Heart left ventricle (tissue), 16 donors: ENCODE measurements around the gene TMEM250. TPM values are rescaled to one million over a fixed set of nuclear protein-coding genes. Genes with fewer than 3 reads are reported as not detected.

Experiments used
- ATAC-seq, 4 donors: fragments of 200-7000 bp; cut with Tn5 transposase; one replicate each; pipeline ENCODE4 v1.9.1; 2020 to 2022; ENCODE audit warnings: moderate library complexity in 4 of 4, mild to moderate bottlenecking in 3 of 4, moderate number of reproducible peaks in 1 of 4
- DNase-seq, 5 donors: peaks; one replicate each; pipeline ENCODE4 v3.0.0-alpha.2; 2020
- H3K27ac ChIP-seq, 12 donors: fragments of 200-600 bp; sonication (generic) in 4 of 12; one replicate each; pipeline versions ENCODE4 v1.5.0 to v1.8.0; 2016 to 2022; ENCODE audit warnings: mild to moderate bottlenecking in 2 of 12
- H3K27me3 ChIP-seq, 9 donors: fragments of 200-600 bp; sonication (generic) in 2 of 9; one replicate each; pipeline versions ENCODE4 v1.5.1 to v1.8.0; 2016 to 2022; ENCODE audit warnings: mild to moderate bottlenecking in 3 of 9
- H3K36me3 ChIP-seq, 9 donors: fragments of 200-600 bp; sonication (generic) in 2 of 9; one replicate each; pipeline versions ENCODE4 v1.5.0 to v1.8.0; 2018 to 2022; ENCODE audit warnings: mild to moderate bottlenecking in 2 of 9
- H3K4me1 ChIP-seq, 12 donors: fragments of 200-600 bp; sonication (generic) in 4 of 12; one replicate each; pipeline versions ENCODE4 v1.5.0 to v1.8.0; 2016 to 2022; ENCODE audit warnings: mild to moderate bottlenecking in 3 of 12
- H3K4me3 ChIP-seq, 12 donors: fragments of 200-600 bp; sonication (generic) in 4 of 12; one replicate each; pipeline versions ENCODE4 v1.5.0 to v1.8.0; 2017 to 2022; ENCODE audit warnings: mild to moderate bottlenecking in 9 of 12, moderate library complexity in 4 of 12
- H3K9me3 ChIP-seq, 12 donors: fragments of 200-600 bp; sonication (generic) in 4 of 12; one replicate each; pipeline versions ENCODE4 v1.5.0 to v1.8.0; 2016 to 2022; ENCODE audit warnings: mild to moderate bottlenecking in 1 of 12
- CTCF ChIP-seq, 12 donors: fragments of 200-600 bp; sonication (generic) in 4 of 12; IDR thresholded peaks; one replicate each; pipeline versions ENCODE4 v1.5.0 to v1.8.0; 2018 to 2022; ENCODE audit warnings: antibody characterized with exemption in 12 of 12, mild to moderate bottlenecking in 5 of 12
- POLR2A ChIP-seq, 2 donors: fragments of 450-650 bp; IDR thresholded peaks; one replicate each; pipeline ENCODE4 v1.6.1; 2017; ENCODE audit warnings: antibody characterized with exemption in 2 of 2, mild to moderate bottlenecking in 2 of 2, moderate library complexity in 2 of 2
- WGBS, 4 donors: extraction: QIAGEN DNeasy Blood & Tissue Kit in 2 of 4; methylation state at CpG; one replicate each; pipeline versions ENCODE4 v1.1.5 to v1.1.7; 2013 to 2018; 5-methylcytosine and 5-hydroxymethylcytosine counted together
- intact Hi-C, 10 donors: fragments of 100-400 bp; cut with DNase I; formaldehyde crosslinking; loops; one replicate each; pipeline versions ENCODE4 v1.11.1 to v1.14.2; 2022
- polyA plus RNA-seq, 2 donors: library from polyadenylated mRNA; stranded (reverse); fragments of 200-250 nt; gene quantifications; one replicate each; pipeline ENCODE4 v1.2.3, GENCODE V29; 2013
- total RNA-seq, 9 donors: library from RNA; depleted of rRNA in 2 of 9; stranded (reverse); fragments of >200 nt in 2 of 9; fragmentation: NEBNext Ultra II Directional in 3 of 9; extraction: Animal tissue kit (Norgen Biotek cat#: 25700) in 3 of 9; gene quantifications; one replicate each; pipeline versions ENCODE4 v1.1.0 to v1.2.4, GENCODE V29; 2016 to 2023
- donor health status: ischemic (EF 13 %, LVEDD 7.1; RV severe dilation, severe dysfunction).
- donor health status: healthy with polysubstance abuse.
- donor health status: DM: no; HTN: yes; CAD: no.
- donor health status: DM: no; HTN: no; CAD: no.
- donor health status: ischemic (EF 25% LVEDD 6.9; RV normal size, moderate dysfunction).
- donor health status: ischemic (EF 25% LVEDD 5.7; RV mildly dilated, moderate dysfunction).
- donor health status: healthy.
- donor health status: DM: yes; HTN: yes; CAD: no.
- donor health status: ischemic (EF 35%, LVEDD 5.7; RV mildly dilated, moderate dysfunction).
- donor health status: nonischemic (EF 11% LVEDD 7.7; RV severe dilation, severe dysfunction).
- donor health status: DM: yes; HTN: yes; CAD: no.
- donor health status: PGD.
- donor health status: ischemic (EF 29% LVEDD 5.4; RV normal size, mild dysfunction).
- donor health status: nonischemic (EF 23%, LVEDD 6.1; RV moderate dilation, normal function).

The TMEM250 gene
- total and polyA plus RNA-seq, 11 donors, result 11.6 to 37.0 (median 19.9) TPM

- Histone ChIP-seq H3K4me1 (peaks cover 7 to 47% (median 10%) of the 10 kb centered on the region in 12 donors), H3K4me3 (no peak overlapping the region), H3K9me3 (no peaks in the 10 kb centered on the region), H3K27me3 (no peaks in the 10 kb centered on the region), H3K36me3 (peaks cover 0 to 13% (median 4%) of the 10 kb centered on the region in 9 donors), H3K27ac (peak overlapping the region in 1 of 12 donors; percentile 7)
- DNase-seq (peak in 2 of 5 donors; percentile 6 to 45), ATAC-seq (no peak)
- intact Hi-C loops, result no loop called here
- TF ChIP-seq CTCF (IDR thresholded peaks at IDR 0.05) (no peak), POLR2A (IDR thresholded peaks at IDR 0.05) (no peak)
- WGBS, 4 donors, result 90 to 93% (median 91%) methylated on average over 23 to 28 of the region's 28 CpGs
Measured at GRCh38 chr9:136074706-136075105, 44.0 kb downstream of the TMEM250 start.

Other genes with a start within 250 kb of the TMEM250 start
- gene CAMSAP1, start 211.3 kb downstream of the TMEM250 start, total RNA-seq, result 10 to 100 TPM; 15.6 to 38.3 (median 22.5) TPM
- 10 to 100 TPM; 10.9 to 19.0 TPM for gene CAMSAP1, start 211.3 kb downstream of the TMEM250 start, polyA plus RNA-seq
- 100 to 1,000 TPM in 4 of 9 donors, 10 to 100 TPM in 5; 71.1 to 115 (median 87.6) TPM for gene UBAC1, start 157.5 kb downstream of the TMEM250 start, total RNA-seq
- gene UBAC1, start 157.5 kb downstream of the TMEM250 start, polyA plus RNA-seq, result 100 to 1,000 TPM; 100 to 140 TPM
- gene NACC2, start 23.6 kb downstream of the TMEM250 start, total RNA-seq, result 10 to 100 TPM; 38.7 to 66.5 (median 47.5) TPM
- gene NACC2, start 23.6 kb downstream of the TMEM250 start, polyA plus RNA-seq, result 10 to 100 TPM; 17.9 to 39.1 TPM
- gene LHX3, start 86.3 kb upstream of the TMEM250 start, total RNA-seq, result not detected
- gene LHX3, start 86.3 kb upstream of the TMEM250 start, polyA plus RNA-seq, result not detected
- gene QSOX2, start 126.9 kb upstream of the TMEM250 start, total RNA-seq, result 1 to 10 TPM; 4.8 to 7.8 (median 5.9) TPM
- 1 to 10 TPM; 4.3 to 9.9 TPM for gene QSOX2, start 126.9 kb upstream of the TMEM250 start, polyA plus RNA-seq
- gene CCDC187, start 185.2 kb upstream of the TMEM250 start, total RNA-seq, result under 1 TPM in 1 of 9 donors, not detected in 8; 0.04 TPM
- gene CCDC187, start 185.2 kb upstream of the TMEM250 start, polyA plus RNA-seq, result not detected
- gene GPSM1, start 208.7 kb upstream of the TMEM250 start, total RNA-seq, result 10 to 100 TPM; 24.1 to 52.0 (median 31.7) TPM
- gene GPSM1, start 208.7 kb upstream of the TMEM250 start, polyA plus RNA-seq, result 10 to 100 TPM; 31.5 to 80.2 TPM
- gene DNLZ, start 244.9 kb upstream of the TMEM250 start, total RNA-seq, result 10 to 100 TPM; 21.3 to 67.8 (median 33.6) TPM
- 10 to 100 TPM; 22.6 to 36.8 TPM for gene DNLZ, start 244.9 kb upstream of the TMEM250 start, polyA plus RNA-seq